ENCODE results near the gene IL4R. TPM values are rescaled to one million over a fixed set of nuclear protein-coding genes. Genes with fewer than 3 reads are reported as not detected.

IL4R gene
- total RNA-seq, 1 donor from 2014 or later = 9.6 TPM

DNA sequence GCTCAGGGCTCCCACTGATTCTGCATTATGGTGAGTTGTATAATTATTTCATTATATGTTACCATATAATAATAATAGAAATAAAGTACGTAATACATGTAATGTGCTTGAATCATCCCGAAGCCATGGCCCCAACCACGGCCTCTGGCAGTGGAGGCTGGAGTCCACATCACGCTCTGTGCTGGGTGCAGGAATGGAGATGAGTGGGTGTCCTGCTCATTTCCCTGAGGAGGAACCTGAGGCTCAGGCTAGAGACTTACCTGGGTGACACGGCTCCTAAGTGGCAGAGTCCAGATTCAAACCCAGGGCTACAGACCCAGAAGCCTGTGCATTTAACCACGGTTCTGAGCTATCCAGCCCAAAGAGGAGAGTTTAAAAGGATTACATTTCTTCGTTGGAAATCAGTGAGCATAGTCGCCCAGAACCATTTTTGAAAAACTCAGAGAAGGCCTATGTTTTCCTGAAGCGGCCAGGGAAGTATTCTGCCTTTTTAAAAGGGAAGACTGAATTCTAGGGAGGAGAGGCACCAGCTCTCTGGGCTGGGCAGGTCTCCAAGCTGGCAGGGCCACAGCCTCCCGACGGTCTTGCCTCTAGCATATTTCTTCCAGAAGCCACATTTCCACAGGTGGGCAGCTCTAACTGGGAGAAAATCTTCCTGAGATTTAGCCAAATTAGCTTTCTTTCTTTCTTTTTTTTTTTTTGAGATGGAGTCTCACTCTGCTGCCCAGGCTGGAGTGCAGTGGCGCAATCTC, 6.7 kb downstream of the IL4R start:
- Mint-ChIP-seq H3K4me3 (no peak overlapping the region), H3K27ac (no peak overlapping the region), H3K36me3 (peaks cover 2% of the 10 kb centered on the region), H3K27me3 (ENCODE audit: insufficient read depth, low read depth) (peaks cover 10% of the 10 kb centered on the region), H3K9me3 (no peaks in the 10 kb centered on the region), H3K4me1 (peaks cover 11% of the 10 kb centered on the region)
- peaks cover 5% of the 10 kb centered on the region for H4K20me1 ChIP-seq (ENCODE audit: low read depth)
- no peak overlapping the region for H2AFZ ChIP-seq (replicated peaks)
- H3K36me3 ChIP-seq = no peaks in the 10 kb centered on the region
- peaks cover under 1% of the 10 kb centered on the region for H3K4me1 ChIP-seq
- H3K27me3 ChIP-seq = peaks cover 5% of the 10 kb centered on the region
- H3K27ac ChIP-seq = no peak overlapping the region
- TF ChIP-seq EZH2 (IDR thresholded peaks at IDR 0.05) = no peak
- no peak for TF ChIP-seq CTCF (IDR thresholded peaks at IDR 0.05)
- no peak for TF ChIP-seq EZH2phosphoT487 (IDR thresholded peaks at IDR 0.05)
- no peak for DNase-seq (ENCODE audit: low spot score)
- no peak overlapping the region for H3K4me2 ChIP-seq
- no peaks in the 10 kb centered on the region for H3F3A ChIP-seq (ENCODE audit: low read depth)
- no peak overlapping the region for H3K9ac ChIP-seq
- H3K4me3 ChIP-seq = no peak overlapping the region
- no peaks in the 10 kb centered on the region for H3K9me3 ChIP-seq (ENCODE audit: low read depth)
- no peaks in the 10 kb centered on the region for H3K79me2 ChIP-seq (ENCODE audit: low read depth)

GRCh38 chr16:27321013-27321915, 7.5 kb downstream of the IL4R start:
- Histone ChIP-seq H3F3A (ENCODE audit: low read depth) (no peaks in the 10 kb centered on the region), H3K9ac (no peak overlapping the region), H3K27ac (no peak overlapping the region), H3K79me2 (ENCODE audit: low read depth) (no peaks in the 10 kb centered on the region), H3K4me2 (no peak overlapping the region), H3K4me3 (no peak overlapping the region), H3K36me3 (no peaks in the 10 kb centered on the region), H3K27me3 (no peaks in the 10 kb centered on the region), H4K20me1 (ENCODE audit: low read depth) (peaks cover 5% of the 10 kb centered on the region), H3K9me3 (ENCODE audit: low read depth) (no peaks in the 10 kb centered on the region), H3K4me1 (peaks cover 9% of the 10 kb centered on the region), H2AFZ (replicated peaks) (no peak overlapping the region)
- Mint-ChIP-seq H3K4me1 (peaks cover 13% of the 10 kb centered on the region), H3K4me3 (no peak overlapping the region), H3K9me3 (no peaks in the 10 kb centered on the region), H3K27me3 (ENCODE audit: insufficient read depth, low read depth) (peaks cover 11% of the 10 kb centered on the region), H3K27ac (no peak overlapping the region), H3K36me3 (peaks cover 2% of the 10 kb centered on the region)
- TF ChIP-seq EZH2phosphoT487 (IDR thresholded peaks at IDR 0.05) = no peak
- no peak for TF ChIP-seq CTCF (IDR thresholded peaks at IDR 0.05)
- no peak for TF ChIP-seq EZH2 (IDR thresholded peaks at IDR 0.05)
- no peak for DNase-seq (ENCODE audit: low spot score)

GRCh38 chr16:27322858-27323780, 9.3 kb downstream of the IL4R start:
- H3K27ac ChIP-seq = no peak overlapping the region

More at GRCh38 chr16:27322858-27323780, 9.3 kb downstream of the IL4R start:
- Mint-ChIP-seq H3K27me3 (ENCODE audit: insufficient read depth, low read depth) (peaks cover 11% of the 10 kb centered on the region), H3K27ac (no peak overlapping the region), H3K36me3 (peaks cover 2% of the 10 kb centered on the region), H3K4me1 (peaks cover 24% of the 10 kb centered on the region), H3K4me3 (no peak overlapping the region), H3K9me3 (no peaks in the 10 kb centered on the region)
- peaks cover 18% of the 10 kb centered on the region for H3K4me1 ChIP-seq
- no peak for DNase-seq (ENCODE audit: low spot score)
- H3K4me2 ChIP-seq = no peak overlapping the region
- no peaks in the 10 kb centered on the region for H3K36me3 ChIP-seq
- H2AFZ ChIP-seq (replicated peaks) = no peak overlapping the region
- H3K9me3 ChIP-seq (ENCODE audit: low read depth) = no peaks in the 10 kb centered on the region
- H3K9ac ChIP-seq = no peak overlapping the region
- H3K27me3 ChIP-seq = peaks cover 4% of the 10 kb centered on the region
- H3K4me3 ChIP-seq = no peak overlapping the region
- TF ChIP-seq EZH2 (IDR thresholded peaks at IDR 0.05) (no peak), EZH2phosphoT487 (IDR thresholded peaks at IDR 0.05) (no peak), CTCF (IDR thresholded peaks at IDR 0.05) (no peak)
- H4K20me1 ChIP-seq (ENCODE audit: low read depth) = peaks cover 20% of the 10 kb centered on the region
- no peaks in the 10 kb centered on the region for H3K79me2 ChIP-seq (ENCODE audit: low read depth)
- H3F3A ChIP-seq (ENCODE audit: low read depth) = peaks cover 11% of the 10 kb centered on the region
